Non-pigmented ciliary epithelial cell (primary cell): ENCODE results near the gene HIRIP3.
"Not testable (repeated sequence)": the region's sequence is repeated elsewhere in the genome, so short reads cannot be mapped to it uniquely, and the experiment has no call there.

ENCODE experiments used
- DNase-seq: peaks from one replicate; pipeline ENCODE4 v3.0.0-alpha.2; 2010; ENCODE audit warnings: low read depth

HIRIP3 gene

DNA sequence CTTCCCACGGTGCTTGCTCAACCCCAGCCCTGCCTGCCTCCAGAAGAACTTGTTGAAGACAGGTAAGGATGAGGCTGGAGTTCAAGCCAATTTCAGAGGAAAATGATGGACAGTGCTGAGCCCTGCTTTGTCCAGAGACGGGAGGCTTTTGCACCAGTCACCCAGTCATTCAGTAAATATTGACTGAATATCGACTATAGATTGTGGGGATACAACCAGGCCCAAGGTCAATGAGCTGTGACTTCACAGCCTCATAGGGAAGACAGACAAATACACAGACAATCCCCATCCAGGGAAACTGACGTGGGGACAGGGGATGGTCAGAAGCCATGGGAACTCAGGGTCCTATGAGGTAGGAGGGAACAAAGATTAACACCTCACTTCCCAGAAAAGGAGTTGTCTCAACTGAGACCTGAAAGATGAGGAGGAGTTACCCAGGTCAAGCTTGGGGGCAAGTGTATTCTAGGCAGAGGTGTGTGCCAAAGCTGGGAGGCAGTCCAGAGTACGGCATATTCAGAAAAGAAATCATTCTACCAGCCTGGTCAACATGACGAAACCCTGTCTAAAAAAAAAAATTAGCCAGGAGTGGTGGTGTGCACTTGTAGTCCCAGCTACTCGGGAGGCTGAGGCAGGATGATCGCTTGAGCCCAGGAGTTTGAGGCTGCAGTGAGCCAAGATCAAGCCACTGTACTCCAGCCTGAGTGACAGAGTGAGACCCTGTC, 21.3 kb upstream of the HIRIP3 start:
- DNase-seq = no peak

DNA sequence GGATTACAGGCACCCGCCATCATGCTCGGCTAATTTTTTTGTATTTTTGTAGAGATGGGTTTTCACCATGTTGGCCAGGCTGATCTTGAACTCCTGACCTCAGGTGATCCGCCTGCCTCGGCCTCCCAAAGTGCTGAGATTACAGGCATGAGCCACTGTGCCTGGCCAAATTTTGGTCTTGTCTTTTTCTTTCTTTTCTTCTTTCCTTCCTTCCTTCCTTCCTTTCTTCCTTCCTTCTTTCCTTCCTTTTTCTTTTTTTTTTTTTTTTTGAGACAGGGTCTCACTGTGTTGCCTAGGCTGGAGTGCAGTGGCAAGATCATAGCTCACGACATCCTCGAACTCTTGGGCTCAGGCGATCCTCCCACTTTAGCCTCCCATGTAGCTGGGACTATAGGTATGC, 20.0 kb upstream of the HIRIP3 start:
- not testable (repeated sequence) for DNase-seq

DNA sequence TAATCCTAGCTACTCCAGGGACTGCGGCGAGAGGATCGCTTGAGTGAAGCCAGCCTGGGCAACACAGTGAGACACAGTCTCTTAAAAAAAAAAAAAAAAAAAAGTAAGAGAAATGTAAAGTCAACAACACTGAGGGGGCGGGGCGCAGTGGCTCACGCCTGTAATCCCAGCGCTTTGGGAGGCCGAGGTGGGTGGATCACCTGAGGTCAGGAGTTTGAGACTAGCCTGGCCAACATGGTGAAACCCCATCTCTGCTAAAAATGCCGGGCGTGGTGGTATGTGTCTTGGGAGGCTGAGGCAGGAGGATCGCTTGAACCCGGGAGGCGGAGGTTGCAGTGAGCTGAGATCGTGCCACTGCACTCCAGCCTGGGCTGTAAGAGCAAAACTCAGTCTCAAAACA, 17.2 kb upstream of the HIRIP3 start:
- DNase-seq = not testable (repeated sequence)

DNA sequence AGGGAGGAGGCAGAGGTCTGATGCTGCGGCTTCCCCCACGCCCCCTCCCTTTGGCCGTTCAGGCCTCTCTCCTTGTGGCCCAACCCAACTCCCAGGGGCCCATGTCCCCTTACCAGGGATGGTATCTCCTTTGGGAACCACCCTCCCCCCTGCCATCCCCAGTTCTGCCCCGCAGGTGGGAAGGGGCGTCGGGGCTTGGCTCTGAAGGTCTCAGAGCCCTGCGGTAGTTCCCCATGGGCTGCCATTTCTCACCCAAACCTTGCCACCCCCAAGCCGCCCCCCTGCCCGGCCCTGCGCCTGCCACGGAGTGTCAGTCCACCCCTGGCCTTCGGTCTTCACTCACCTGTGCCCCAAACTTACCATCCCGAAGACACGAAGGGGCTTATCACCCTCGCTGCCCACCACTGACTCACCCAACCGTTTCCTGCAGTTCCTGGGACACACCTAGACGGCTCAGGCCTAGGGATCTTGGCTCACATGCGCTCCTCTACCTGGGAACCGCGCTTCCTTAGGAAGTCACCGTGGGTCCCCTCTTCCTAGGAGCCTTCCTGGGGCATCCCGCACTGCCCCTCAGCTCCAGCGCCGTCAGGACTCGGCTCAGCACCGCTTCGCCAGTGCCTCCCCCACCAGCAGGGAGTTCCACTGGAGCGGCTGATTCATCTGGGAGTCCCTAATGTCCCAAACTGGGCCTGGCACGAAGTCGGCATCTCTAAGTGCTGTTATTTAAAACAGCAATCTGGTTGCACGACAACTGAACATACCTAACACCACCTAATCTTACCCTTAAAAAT, 16.5 kb upstream of the HIRIP3 start:
- no peak for DNase-seq

DNA sequence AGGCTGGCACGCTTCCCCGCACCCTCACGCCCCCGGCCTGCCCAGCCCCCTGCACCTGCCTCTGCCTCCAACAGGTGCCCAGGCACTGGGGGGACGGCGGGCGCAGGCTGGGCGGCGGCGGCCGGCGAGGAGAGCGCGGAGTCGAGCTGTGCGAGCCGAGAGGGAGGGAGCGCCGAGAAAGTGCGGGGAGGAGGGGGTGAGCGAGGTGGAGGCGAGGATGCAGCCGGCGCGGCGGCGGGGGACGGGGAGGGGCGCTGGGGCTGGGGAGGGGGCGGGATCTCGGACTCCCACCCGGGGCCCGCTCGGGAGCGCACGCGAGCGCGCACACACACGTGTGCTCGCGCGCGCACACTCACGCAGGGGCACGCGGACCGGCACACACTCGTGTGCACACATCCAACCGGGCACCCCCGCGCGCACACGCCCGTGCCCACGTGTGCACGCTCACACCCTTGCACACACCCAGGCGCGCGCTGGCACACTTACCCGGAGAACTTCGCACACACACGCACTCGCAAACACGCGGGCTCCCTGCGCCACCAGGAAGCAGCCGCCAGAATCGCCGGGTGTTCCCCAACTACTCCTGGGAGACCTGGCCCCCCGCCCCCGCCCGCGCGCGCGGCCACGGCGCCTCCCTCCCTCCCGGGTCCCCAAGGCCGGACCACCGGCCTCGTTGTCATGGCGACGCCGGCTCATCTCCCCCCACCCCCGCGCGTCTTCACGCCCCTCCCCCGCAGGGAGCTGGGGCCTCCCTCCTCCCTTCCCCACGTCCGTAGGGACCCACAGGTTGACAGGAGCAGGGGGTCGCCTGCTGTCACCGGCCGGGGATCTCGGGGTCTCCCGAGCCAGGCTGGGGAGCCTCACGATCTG, 15.7 kb upstream of the HIRIP3 start, which contains the start of gene DOC2A:
Gene DOC2A, minus strand, starts transcription at position 184 of the 870 bp plus-strand sequence. CDS start 805 bp downstream, outside the sequence.
- no peak for DNase-seq

DNA sequence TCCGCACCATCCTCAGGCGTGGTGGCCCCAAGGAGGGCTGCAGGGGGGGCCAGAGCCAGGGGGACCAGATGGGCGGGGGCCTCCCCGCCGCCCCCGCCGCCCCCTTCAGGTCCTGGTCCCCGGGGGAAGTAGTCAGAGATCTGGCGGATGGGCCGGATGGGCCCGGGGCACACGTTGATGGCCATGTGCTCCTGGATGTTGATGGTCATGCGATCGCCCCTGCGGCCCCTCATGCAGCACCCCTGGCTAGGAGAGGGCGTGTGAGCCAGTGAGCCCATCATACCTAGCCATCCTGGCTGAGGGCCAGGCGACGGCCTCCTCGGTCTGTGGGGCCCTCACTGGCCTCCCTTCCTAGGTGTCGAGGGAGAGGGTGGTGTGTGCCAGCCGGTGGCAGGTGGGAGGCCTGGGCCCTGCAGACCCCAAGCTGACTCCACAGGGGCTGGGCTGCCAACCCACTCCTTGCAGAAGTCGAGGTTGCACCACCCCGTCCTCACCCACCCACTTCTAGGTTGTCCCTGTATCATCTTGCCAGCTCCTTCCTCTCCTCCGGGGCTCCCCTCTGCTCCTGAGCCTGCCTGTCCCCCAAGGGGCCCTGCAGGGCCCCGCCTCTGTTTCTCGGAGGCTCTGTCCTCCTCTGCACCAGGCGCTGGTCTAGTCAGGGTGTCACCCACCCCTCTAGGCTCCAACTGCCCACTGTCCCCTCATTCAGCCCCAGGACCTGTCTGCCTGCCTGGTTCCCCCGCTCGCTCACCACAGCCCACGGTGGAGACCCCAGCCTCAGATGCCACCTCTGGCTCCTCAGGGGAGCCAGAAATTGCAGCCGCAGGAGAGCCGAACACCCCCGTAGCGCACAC, 14.8 kb upstream of the HIRIP3 start:
- no peak for DNase-seq

DNA sequence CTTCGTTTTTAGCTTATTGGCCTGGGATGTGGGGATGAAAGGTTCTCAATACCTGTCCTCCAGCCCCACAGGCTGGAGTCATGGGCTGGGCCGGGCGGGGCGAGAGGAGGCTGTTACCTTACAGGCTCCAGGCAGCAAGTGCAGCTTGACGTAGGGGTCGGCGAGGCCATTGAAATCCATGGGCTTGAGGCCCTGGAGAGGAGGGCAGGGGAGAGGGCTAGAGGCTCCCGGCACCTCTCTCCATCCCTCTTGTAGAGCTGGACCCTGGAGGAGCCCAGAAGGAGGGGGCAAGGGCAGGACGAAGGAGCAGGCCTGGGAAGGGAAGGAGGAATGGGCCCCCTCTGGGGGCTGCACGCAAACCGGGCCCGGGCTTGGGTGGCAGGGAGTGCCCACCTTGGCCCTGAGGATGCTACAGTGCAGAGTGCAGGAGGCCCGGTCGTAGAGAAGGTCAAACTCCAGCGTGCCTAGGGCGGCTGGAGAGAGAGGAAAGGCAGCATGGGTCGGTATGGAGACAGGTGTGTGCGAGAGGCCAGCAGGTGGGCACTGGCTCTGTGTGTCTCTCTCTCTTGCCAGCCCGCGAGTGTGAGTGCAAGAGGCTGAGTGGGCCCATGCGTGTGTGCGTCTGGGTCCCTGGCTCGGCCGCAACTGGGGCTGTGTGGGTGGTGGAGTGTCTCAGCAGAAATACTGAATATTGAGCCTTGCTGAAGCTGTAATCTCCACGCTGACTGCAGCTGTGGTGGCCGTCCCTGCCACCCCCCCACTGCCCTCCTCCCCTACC, 13.9 kb upstream of the HIRIP3 start:
- DNase-seq = no peak

DNA sequence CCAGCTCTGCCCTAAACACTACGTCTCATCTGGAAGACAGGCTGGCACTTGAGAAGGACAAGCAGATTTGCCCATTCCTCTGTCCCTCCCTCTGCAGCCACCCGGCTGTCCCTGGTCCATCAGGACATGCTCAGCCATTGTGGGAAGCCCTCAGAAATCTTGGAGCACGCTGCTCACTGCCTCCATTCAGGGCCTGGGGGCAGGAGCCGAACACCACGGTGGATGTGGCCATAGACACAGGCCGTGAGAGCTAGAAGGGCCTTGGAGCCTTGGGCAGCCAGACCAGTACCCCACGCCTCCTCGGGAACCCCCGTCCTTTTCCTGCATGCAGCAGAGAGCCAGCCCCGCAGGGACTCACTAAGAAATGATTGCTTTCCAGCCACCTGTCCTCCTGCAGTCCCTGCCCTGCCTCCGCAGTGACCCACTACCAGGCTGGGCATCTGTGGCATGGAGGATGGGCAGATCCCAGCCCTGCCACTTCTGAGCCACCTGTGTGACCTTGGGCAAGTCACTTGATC, 12.0 kb upstream of the HIRIP3 start:
- DNase-seq = no peak

DNA sequence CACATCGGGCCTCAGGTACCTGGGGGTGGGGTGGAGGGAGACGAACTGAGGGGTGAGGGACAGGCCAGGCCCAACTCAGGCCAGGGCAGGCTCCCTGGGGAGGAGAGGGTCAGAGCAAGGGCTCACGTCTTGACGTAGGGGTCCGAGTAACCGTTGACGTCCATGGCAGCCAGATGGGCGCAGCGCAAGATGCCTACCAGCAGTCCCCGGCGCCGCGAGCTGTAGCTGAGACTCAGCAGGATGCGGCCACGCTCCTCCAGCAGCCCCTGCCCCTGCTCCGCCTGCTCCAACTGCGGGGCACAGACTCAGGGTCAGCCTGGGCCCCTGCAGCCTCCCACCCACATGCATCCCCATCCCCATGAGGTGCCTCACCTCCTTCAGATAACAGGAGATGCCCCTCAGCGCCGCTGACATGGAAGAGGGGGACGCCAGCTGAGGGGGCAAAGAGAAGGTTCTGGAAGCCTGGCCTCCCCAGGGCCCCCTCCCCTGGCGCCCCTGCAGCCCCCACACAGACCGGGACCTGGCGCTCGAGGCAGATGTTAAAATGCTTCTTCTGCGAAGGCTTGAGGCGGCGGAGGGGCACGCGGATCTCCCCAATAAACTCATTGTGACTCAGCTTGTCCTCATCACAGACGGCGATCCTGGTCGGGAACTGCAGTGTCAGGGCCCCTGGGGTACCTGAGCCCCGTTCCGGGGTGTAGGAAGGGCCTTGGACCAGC, 11.4 kb upstream of the HIRIP3 start:
- no peak for DNase-seq

DNA sequence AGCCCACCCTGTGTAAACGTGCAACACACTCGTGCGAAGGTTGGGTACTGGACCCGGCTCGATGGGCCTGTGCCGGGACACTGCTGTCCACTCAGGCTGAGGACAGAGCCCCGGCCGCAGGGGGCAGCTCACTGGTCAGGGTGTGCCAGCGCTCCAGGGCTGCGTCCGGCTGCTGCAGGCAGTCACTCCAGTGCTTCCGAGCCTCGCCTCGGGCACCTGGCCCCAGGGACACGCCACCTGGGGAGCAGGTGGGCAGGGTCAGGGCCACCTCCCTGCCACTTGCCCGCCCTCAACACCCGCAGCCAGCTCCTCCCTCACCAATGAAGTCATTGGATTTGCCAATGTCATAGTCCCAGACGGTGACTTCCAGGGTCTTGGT, 10.7 kb upstream of the HIRIP3 start:
- DNase-seq = no peak

DNA sequence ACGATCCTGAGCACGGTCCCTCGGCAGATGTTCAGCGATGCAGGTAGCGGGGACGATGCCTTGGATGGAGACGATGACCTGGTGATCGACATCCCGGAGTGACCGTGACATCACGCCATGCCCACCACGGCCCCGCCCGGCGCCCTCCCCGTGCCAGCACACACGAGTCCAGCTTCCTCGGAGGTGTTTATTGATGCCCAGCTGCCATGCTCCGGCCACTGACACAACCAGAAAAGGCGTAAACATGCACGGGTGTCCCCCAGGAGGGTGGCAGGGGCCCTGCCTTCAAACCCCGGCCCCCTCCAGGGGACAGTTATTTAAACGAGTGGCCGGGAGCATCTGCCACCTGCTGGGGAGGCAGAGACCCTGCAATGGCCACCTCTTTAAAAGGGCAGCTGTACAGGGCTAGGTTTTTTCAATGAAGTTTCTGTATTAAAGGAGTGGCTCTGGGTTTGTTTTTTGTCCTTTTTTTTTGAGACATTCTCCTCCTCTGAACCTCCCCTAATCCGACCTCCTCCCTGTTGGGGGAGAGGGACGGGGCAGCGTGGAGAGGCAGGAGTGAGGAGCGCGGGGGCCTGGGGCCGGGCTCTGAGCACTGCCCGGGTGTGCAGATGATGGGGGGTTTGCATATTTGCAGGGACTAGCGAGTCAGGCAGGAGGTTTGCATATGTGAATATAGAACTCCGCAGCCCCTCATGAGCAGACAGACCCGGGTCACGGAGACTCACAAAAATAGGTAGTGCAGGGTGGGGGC, 10.1 kb upstream of the HIRIP3 start:
- DNase-seq = no peak

DNA sequence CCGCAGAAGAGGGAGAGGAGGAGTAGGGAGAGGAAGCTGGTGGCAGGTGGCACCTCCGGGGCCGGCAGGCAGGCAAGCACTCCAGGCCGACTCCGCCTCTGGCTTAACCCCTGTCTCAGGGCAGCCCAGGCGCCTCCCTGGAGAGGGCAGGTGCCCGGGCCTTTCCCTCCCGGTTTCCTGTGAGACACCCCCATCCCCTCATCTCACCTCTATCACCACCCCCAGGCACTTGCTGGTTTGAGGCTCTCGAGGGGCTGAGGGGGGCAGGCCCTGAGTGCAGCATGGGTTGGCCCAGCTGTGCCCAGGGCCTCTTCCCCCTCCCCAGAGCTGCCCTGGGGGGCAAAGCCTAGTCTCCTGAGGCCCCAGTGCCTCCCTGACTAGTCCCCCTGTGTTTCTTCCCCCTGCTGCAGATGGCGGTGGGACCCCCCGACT, 9.4 kb upstream of the HIRIP3 start:
- DNase-seq = no peak

DNA sequence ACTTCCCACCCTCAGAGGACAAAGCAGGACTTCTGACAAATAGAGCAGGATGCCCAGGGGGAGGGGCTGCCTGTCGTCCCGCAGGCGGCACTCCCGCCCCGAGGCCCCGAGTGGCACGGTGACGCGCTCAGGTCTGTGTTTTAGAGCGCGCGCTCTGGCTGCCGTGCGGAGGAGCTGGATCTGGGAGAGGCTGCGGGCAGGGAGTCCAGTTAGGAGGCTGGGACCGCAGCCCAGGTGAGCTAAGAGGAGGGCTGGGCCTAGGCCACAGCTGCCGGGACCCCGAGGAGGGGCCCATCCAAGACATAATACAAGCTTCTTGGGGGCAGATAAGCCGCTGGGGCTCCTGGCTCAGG, 9.0 kb upstream of the HIRIP3 start:
- no peak for DNase-seq

DNA sequence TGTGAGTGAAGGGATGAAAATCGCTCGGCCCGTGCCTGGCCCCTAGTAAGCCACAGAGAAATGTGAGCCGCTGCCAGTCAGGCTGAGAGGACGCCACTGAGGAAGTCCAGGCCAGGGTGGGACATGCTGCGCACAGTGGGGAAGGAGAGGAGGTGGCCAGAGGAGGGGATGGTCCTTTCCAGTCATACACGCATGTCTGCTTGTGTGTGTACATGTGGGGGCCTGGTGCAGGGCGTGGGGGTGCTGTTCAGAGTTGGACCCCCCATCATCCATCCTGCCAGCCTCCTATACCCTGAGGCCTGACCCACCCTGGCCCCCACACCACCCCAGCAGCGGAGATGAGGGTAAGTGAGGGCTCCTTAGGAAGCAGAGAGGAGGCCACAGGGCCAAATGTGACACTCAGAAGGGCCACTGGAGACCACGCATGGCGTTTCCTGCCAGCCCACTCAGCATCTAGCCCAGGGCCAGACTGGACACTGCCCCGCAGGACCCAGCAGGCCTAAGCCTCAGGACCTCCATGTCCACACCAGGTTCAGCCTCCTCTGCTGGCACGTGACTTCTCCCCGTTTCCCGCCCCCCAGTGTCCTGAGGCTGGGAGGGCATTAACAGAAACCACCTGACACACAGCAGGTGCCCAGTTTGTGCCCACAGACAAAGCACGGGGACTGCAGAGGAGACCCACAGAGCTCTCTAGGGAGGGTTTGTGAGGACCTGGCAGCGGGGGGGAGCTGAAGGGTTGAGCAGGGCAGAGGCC, 8.4 kb upstream of the HIRIP3 start:
- no peak for DNase-seq

DNA sequence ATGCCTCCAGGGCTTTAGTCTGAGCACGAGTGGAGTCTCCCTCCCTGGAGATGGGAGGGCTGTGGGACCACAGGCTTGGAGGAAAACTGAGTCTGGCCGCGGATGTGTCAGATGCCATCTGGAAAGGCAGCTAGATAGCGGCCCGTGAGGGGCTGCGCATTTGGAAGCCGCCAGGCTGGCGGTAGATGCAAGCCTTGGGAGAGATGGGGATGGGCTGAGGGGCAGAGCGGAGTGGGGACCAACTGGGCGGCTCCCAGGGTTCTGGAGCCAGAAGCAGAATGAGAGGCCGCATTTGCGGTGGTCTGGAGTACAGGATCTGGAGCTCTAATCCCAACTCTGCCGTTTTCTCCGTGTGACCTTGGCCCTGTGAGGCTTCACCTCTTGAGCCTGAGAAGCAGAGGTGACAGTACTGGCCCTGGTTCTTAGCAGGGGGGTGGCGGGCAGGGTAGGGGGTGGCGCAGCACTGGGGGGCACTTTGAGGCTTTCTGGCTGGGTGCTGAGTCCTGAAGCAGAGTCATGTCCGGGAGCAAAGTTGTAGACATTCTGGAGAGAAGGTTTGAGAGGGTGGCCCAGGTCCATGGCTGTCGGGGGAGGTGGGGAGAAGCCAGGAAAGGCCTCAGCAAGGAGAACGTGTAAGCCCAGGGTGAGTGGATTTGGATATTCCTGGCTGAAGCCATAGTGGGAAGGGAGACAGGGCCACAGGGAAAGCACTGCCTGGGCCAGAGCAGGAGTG, 7.4 kb upstream of the HIRIP3 start:
- no peak for DNase-seq

DNA sequence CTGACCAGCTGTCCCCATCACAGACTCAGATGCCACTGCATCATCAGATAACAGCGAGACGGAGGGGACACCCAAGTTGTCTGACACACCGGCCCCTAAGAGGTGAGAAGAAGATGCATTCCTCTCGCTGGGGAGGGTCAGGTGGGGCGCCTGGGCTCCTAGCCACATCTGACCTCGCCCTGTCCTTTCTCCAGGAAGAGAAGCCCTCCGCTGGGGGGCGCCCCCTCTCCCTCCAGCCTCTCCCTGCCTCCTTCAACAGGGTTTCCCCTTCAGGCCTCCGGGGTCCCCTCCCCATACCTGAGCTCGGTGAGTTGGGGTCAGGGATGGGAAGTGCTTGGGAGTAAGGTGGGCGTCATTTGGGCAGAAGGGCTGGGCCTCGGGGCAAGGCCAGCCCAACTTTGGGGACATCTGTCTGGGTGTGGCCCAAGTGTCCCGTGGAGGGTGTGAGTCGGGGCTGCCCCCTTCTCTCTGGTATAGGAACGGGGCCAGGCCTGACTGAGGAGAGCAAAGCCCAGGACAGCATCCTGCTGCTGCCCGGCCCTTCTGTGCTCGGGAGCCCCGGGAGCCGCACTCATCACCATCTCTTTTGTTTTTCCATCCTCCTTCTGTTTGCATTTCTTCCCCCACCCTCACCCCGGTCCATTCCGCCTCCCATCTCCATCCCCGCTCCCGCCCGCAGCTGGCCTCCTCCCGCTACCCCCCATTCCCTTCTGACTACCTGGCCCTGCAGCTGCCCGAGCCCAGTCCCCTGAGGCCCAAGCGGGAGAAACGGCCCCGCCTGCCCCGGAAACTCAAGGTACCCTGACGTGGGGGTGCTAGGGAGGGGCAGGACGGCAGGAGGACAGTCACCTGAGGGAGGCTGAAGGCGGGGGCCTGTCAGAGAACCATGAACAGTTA, 5.6 kb upstream of the HIRIP3 start:
- DNase-seq = no peak

DNA sequence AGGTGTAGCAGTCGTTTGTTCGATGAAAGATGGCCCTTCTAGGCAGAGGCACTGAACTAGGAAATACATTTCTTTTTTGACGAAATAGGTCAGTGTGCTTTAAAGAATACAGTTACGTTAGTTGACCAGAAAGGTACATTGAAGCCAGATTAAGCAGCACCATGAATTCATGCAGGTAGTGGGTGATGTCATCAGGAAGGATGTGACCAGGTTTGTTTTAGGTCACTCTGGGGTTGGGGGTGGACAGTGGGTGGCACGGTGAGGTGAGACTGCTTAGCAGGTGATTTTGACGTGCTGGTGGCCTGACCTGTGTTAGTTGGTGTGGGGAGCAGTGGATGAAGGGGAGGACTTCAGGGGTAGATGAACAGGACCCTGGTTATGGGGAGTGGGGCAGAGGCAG, 4.2 kb upstream of the HIRIP3 start:
- no peak for DNase-seq
